HepG2 (cell line): ENCODE measurements around the gene MRRF. TPM values are rescaled to one million over a fixed set of nuclear protein-coding genes. Genes with fewer than 3 reads are reported as not detected.

Source experiments
- ATAC-seq: fragments of 200-7000 bp; cut with Tn5 transposase; 3 replicates; pipeline ENCODE4 v1.9.1; 2020; ENCODE audit warnings: mild to moderate bottlenecking, moderate library complexity
- BruUV-seq: library from RNA; stranded (reverse); fragments of 400-500 nt; replicated peaks from 2 replicates; lab custom pipeline; 2021; lab: Mats Ljungman, UMichigan
- CTCF ChIA-PET: fragments of 300-600 bp; formaldehyde crosslinking; extraction: SDS; loops from one replicate; lab custom pipeline; 2021; ENCODE audit warnings: low total read pairs, inconsistent platforms, low intra/inter-chr PET ratio; lab: Yijun Ruan, JAX
- POLR2A ChIA-PET: fragments of 350-600 bp; sonication (Branson Sonifier 250); formaldehyde crosslinking; loops from one replicate; lab custom pipeline; 2020; ENCODE audit warnings: antibody characterized with exemption, inconsistent platforms; lab: Yijun Ruan, JAX
- DNase-seq: peaks from one replicate; pipeline ENCODE4 v3.0.0-alpha.2; 2015; ENCODE audit warnings: low spot score
- FAIRE-seq: peaks from 3 replicates; lab custom pipeline; 2011; peaks lifted over from hg19 to GRCh38; lab: Jason Lieb, UNC
- H2AFZ ChIP-seq: one replicate; pipeline ENCODE4 v1.6.1; 2011; ENCODE audit warnings: low read length, inconsistent platforms
- H3K27ac ChIP-seq: fragments of 300-600 bp; 3 replicates; pipeline ENCODE4 v1.8.0; 2011; ENCODE audit warnings: mixed run types, mild to moderate bottlenecking, mixed read lengths, low read length, inconsistent platforms; ENCODE audit not compliant: insufficient read depth; ENCODE audit errors: extremely low read length
- H3K27me3 ChIP-seq, 2 experiments: fragments of 200-600 bp in 1 of 2; 2 replicates in 1 of 2; 3 replicates in 1 of 2; pipeline versions ENCODE4 v1.6.0 to v1.8.0; 2011; ENCODE audit warnings: low read length in 2 of 2, mild to moderate bottlenecking in 2 of 2, moderate library complexity in 2 of 2, inconsistent platforms in 1 of 2; ENCODE audit not compliant: insufficient read depth in 2 of 2, control insufficient read depth in 1 of 2
- H3K36me3 ChIP-seq, 2 experiments: fragments of 200-600 bp in 1 of 2; replicated peaks in 1 of 2; 2 replicates in 1 of 2; 3 replicates in 1 of 2; pipeline versions ENCODE4 v1.5.1 to v1.8.0; 2011; ENCODE audit warnings: low read length in 2 of 2, inconsistent platforms in 1 of 2; ENCODE audit not compliant: insufficient read depth in 2 of 2, control insufficient read depth in 1 of 2
- H3K4me1 ChIP-seq: 2 replicates; pipeline ENCODE4 v1.5.1; 2012; ENCODE audit warnings: low read length, inconsistent platforms; ENCODE audit not compliant: insufficient read depth
- H3K4me2 ChIP-seq: 2 replicates; pipeline ENCODE4 v1.6.0; 2011; ENCODE audit warnings: low read depth, low read length, inconsistent platforms
- H3K4me3 ChIP-seq, 3 experiments: fragments of 200-600 bp in 1 of 3; sonication (generic), shearing (Covaris generic) in 1 of 3; replicated peaks in 1 of 3; 2 replicates each; pipeline ENCODE4 v1.5.1; 2011 to 2016; ENCODE audit warnings: low read length in 3 of 3, inconsistent platforms in 2 of 3, low read depth in 2 of 3, mild to moderate bottlenecking in 2 of 3, control low read depth in 1 of 3, mixed read lengths in 1 of 3; ENCODE audit not compliant: insufficient read depth in 1 of 3
- H3K79me2 ChIP-seq: one replicate; pipeline ENCODE4 v1.6.1; 2011; ENCODE audit warnings: low read length, inconsistent platforms; ENCODE audit not compliant: insufficient read depth
- H3K9ac ChIP-seq: 2 replicates; pipeline ENCODE4 v1.6.0; 2011; ENCODE audit warnings: mild to moderate bottlenecking, low read depth, low read length, inconsistent platforms; ENCODE audit not compliant: insufficient read depth
- H3K9me3 ChIP-seq: 2 replicates; pipeline ENCODE4 v1.5.1; 2012; ENCODE audit warnings: mild to moderate bottlenecking, low read length
- H4K20me1 ChIP-seq: 2 replicates; pipeline ENCODE4 v1.6.0; 2011; ENCODE audit warnings: inconsistent platforms, mild to moderate bottlenecking, low read length, moderate library complexity; ENCODE audit not compliant: insufficient read depth
- BRF2 ChIP-seq: sonication (generic); formaldehyde crosslinking; IDR thresholded peaks from 2 replicates; pipeline ENCODE4 v1.8.1; 2022; ENCODE audit warnings: mild to moderate bottlenecking, missing genetic modification reagents
- FOSL2 ChIP-seq: sonication (generic); formaldehyde crosslinking; IDR thresholded peaks from 2 replicates; pipeline ENCODE4 v1.4.0; 2020; ENCODE audit warnings: missing genetic modification reagents
- KDM1A ChIP-seq: IDR thresholded peaks from 2 replicates; pipeline ENCODE4 v1.6.1; 2016; ENCODE audit warnings: missing compliant biosample characterization
- MAZ ChIP-seq, 2 experiments: sonication (generic) in 1 of 2; formaldehyde crosslinking in 1 of 2; IDR thresholded peaks; 2 replicates each; pipeline versions ENCODE4 v1.5.0 to v1.6.1; 2012 to 2020; ENCODE audit warnings: low read depth in 2 of 2, mild to moderate bottlenecking in 2 of 2, borderline replicate concordance in 1 of 2, improper control_type of control experiment in 1 of 2, low read length in 1 of 2, missing genetic modification reagents in 1 of 2, moderate library complexity in 1 of 2
- NR2F6 ChIP-seq, 2 experiments: IDR thresholded peaks; 2 replicates each; pipeline ENCODE4 v1.6.1; 2016; ENCODE audit warnings: antibody characterized with exemption in 1 of 2, mild to moderate bottlenecking in 1 of 2
- RARA ChIP-seq: IDR thresholded peaks from 2 replicates; pipeline ENCODE4 v1.6.1; 2016; ENCODE audit warnings: missing genetic modification reagents, missing compliant biosample characterization
- RXRA ChIP-seq: sonication (generic); formaldehyde crosslinking; IDR thresholded peaks from 2 replicates; pipeline ENCODE4 v1.5.1; 2020; ENCODE audit warnings: missing genetic modification reagents
- ZNF205 ChIP-seq: IDR thresholded peaks from 2 replicates; pipeline ENCODE4 v1.6.1; 2018; ENCODE audit warnings: missing biosample characterization, missing genetic modification reagents
- ZNF574 ChIP-seq: sonication (generic); formaldehyde crosslinking; IDR thresholded peaks from 2 replicates; pipeline ENCODE4 v1.4.0; 2020; ENCODE audit warnings: missing genetic modification reagents
- ZNF644 ChIP-seq: IDR thresholded peaks from 2 replicates; pipeline ENCODE4 v1.6.1; 2016; ENCODE audit warnings: low read depth
- ZNF674 ChIP-seq: sonication (generic); formaldehyde crosslinking; IDR thresholded peaks from 2 replicates; pipeline ENCODE4 v1.5.0; 2020; ENCODE audit warnings: low read depth, mild to moderate bottlenecking, missing genetic modification reagents
- ZSCAN25 ChIP-seq: sonication (generic); formaldehyde crosslinking; IDR thresholded peaks from 2 replicates; pipeline ENCODE4 v1.8.0; 2022; ENCODE audit warnings: mild to moderate bottlenecking, missing genetic modification reagents
- WGBS: methylation state at CpG from one replicate; pipeline ENCODE4 v1.1.6; 2017; ENCODE audit warnings: low lambda C conversion rate; 5-methylcytosine and 5-hydroxymethylcytosine counted together
- in situ Hi-C: cut with HindIII; loops from 2 replicates; pipeline ENCODE4 v1.10.0; 2017; ENCODE audit warnings: low pct_unique_long_range_greater_than_20kb; ENCODE audit not compliant: extremely low pct_ligation_motif_present
- intact Hi-C: fragments of 100-400 bp; cut with micrococcal nuclease; formaldehyde crosslinking; loops from one replicate; pipeline ENCODE4 v1.10.0; 2022; ENCODE audit not compliant: unreplicated experiment
- polyA plus RNA-seq, 8 experiments: library from polyadenylated mRNA; depleted of rRNA in 3 of 8; stranded (reverse) in 7 of 8; unstranded in 1 of 8; fragments of >200 nt; fragmentation: Illumina TruSeq in 4 of 8; extraction: Trizol in 4 of 8; gene quantifications; 2 replicates each; pipeline versions ENCODE4 v1.2.1 to v1.2.3, GENCODE V29; 2011 to 2016; ENCODE audit warnings: low read depth in 4 of 8, missing spikeins in 1 of 8, mixed read lengths in 1 of 8; ENCODE audit not compliant: insufficient read depth in 1 of 8
- total RNA-seq, 5 experiments: library from RNA; depleted of rRNA; stranded (reverse); fragments of >200 nt; fragmentation: Illumina TruSeq; extraction: Trizol; gene quantifications; 2 replicates each; pipeline ENCODE4 v1.2.3, GENCODE V29; 2016; ENCODE audit warnings: low read depth in 1 of 5
- TF ChIP-seq, protein P1 (sequence below): IDR thresholded peaks from 2 replicates; pipeline ENCODE4 v1.4.0; 2020; ENCODE audit warnings: mild to moderate bottlenecking, missing genetic modification reagents
- TF ChIP-seq, protein P2 (sequence below): sonication (generic); formaldehyde crosslinking; IDR thresholded peaks from 2 replicates; pipeline ENCODE4 v1.4.0; 2020; ENCODE audit warnings: missing genetic modification reagents; ENCODE audit errors: not compliant biosample characterization

Gene MRRF
- total and polyA plus RNA-seq, 2 of the 13 experiments (the other 11 are each of a cell fraction or from before 2014, with no cell fraction given), result 37.3 to 44.3 TPM

GRCh38 chr9:122348791-122349190 lies 84.1 kb downstream of the MRRF start:
- H3K9ac ChIP-seq, result no peak overlapping the region
- peak overlapping the region; percentile 96 for H3K4me2 ChIP-seq
- H3K4me1 ChIP-seq, result peaks cover 28% of the 10 kb centered on the region
- BruUV-seq, result no TSS peak
- intact Hi-C loops (loop anchor here (5.0 kb wide), 1 partner anchor 81 kb away; no protein-coding TSS in a partner anchor), in situ Hi-C loops (loop anchor here (5.0 kb wide), 2 partner anchors 226 to 251 kb away; no protein-coding TSS in a partner anchor)
- 0% methylated on average over 2 of the region's 2 CpGs for WGBS
- no peak overlapping the region for H3K4me3 ChIP-seq
- no peaks in the 10 kb centered on the region for H3K36me3 ChIP-seq
- H2AFZ ChIP-seq, result no peak overlapping the region
- CTCF ChIA-PET, result interaction anchor here (1.2 to 6.5 kb wide), 2 partner anchors 225 to 250 kb away, joined by 4 to 95 read pairs; no protein-coding TSS in a partner anchor
- FAIRE-seq (peak; percentile 82), ATAC-seq (no peak), DNase-seq (peak; percentile 75)
- H3K27me3 ChIP-seq, result peaks cover 0 to 5% of the 10 kb centered on the region in 2 experiments; a peak in 1 of 5 replicates
- no peak overlapping the region for H3K27ac ChIP-seq
- H4K20me1 ChIP-seq, result no peaks in the 10 kb centered on the region
- POLR2A ChIA-PET, result no interaction called here
- no peaks in the 10 kb centered on the region for H3K9me3 ChIP-seq
- H3K79me2 ChIP-seq, result no peaks in the 10 kb centered on the region
- TF ChIP-seq, protein P1, sequence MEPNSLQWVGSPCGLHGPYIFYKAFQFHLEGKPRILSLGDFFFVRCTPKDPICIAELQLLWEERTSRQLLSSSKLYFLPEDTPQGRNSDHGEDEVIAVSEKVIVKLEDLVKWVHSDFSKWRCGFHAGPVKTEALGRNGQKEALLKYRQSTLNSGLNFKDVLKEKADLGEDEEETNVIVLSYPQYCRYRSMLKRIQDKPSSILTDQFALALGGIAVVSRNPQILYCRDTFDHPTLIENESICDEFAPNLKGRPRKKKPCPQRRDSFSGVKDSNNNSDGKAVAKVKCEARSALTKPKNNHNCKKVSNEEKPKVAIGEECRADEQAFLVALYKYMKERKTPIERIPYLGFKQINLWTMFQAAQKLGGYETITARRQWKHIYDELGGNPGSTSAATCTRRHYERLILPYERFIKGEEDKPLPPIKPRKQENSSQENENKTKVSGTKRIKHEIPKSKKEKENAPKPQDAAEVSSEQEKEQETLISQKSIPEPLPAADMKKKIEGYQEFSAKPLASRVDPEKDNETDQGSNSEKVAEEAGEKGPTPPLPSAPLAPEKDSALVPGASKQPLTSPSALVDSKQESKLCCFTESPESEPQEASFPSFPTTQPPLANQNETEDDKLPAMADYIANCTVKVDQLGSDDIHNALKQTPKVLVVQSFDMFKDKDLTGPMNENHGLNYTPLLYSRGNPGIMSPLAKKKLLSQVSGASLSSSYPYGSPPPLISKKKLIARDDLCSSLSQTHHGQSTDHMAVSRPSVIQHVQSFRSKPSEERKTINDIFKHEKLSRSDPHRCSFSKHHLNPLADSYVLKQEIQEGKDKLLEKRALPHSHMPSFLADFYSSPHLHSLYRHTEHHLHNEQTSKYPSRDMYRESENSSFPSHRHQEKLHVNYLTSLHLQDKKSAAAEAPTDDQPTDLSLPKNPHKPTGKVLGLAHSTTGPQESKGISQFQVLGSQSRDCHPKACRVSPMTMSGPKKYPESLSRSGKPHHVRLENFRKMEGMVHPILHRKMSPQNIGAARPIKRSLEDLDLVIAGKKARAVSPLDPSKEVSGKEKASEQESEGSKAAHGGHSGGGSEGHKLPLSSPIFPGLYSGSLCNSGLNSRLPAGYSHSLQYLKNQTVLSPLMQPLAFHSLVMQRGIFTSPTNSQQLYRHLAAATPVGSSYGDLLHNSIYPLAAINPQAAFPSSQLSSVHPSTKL (CRISPR knock-in tag), result peak; percentile 40; the same call in 1 of the 2 replicates
- 0 out of 2 replicates have a peak, but pooled peaks have one; percentile 8 for TF ChIP-seq ZNF644 (CRISPR knock-in tag)
- peak; percentile 93 for TF ChIP-seq ZNF205 (CRISPR knock-in tag)
- TF ChIP-seq NR2F6 (IDR thresholded peaks at IDR 0.05), result peak; percentile 56
- peak; percentile 67; the same call in 1 of the 2 replicates for TF ChIP-seq NR2F6 (CRISPR knock-in tag; IDR thresholded peaks at IDR 0.05)
- TF ChIP-seq ZNF674, result no peak
- no peak for TF ChIP-seq ZSCAN25 (CRISPR knock-in tag)
- TF ChIP-seq, protein P2, sequence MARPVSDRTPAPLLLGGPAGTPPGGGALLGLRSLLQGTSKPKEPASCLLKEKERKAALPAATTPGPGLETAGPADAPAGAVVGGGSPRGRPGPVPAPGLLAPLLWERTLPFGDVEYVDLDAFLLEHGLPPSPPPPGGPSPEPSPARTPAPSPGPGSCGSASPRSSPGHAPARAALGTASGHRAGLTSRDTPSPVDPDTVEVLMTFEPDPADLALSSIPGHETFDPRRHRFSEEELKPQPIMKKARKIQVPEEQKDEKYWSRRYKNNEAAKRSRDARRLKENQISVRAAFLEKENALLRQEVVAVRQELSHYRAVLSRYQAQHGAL (CRISPR knock-in tag), result no peak
- peak; percentile 88 for TF ChIP-seq RARA (CRISPR knock-in tag)
- peak; percentile 69; the same call in 1 of the 2 replicates for TF ChIP-seq KDM1A (CRISPR knock-in tag)
- no peak for TF ChIP-seq BRF2 (CRISPR knock-in tag)
- peak; percentile 74; the same call in 1 of the 2 replicates for TF ChIP-seq RXRA (CRISPR knock-in tag)
- TF ChIP-seq ZNF574 (CRISPR knock-in tag), result peak; percentile 27; the same call in 1 of the 2 replicates
- peak; percentile 30; the same call in 1 of the 2 replicates for TF ChIP-seq MAZ (IDR thresholded peaks at IDR 0.05; ENCODE audit: borderline replicate concordance, low read depth, low read length)
- no peak for TF ChIP-seq MAZ (CRISPR knock-in tag; IDR thresholded peaks at IDR 0.05; ENCODE audit: low read depth)
- 0 out of 2 replicates have a peak, but pooled peaks have one; percentile 6 for TF ChIP-seq FOSL2
